AG10803 (cell line): ENCODE results near the gene UGCG.
A peak's percentile ranks its signal among the peaks of the same experiment; 100 is the strongest.

ENCODE experiments used
- DNase-seq: peaks from one replicate; pipeline ENCODE4 v3.0.0; 2010; ENCODE audit warnings: low read depth
- H3K4me3 ChIP-seq: 2 replicates; pipeline ENCODE4 v1.5.1; 2011; ENCODE audit warnings: mild to moderate bottlenecking, low read length, control low read depth
- CTCF ChIP-seq: conservative IDR thresholded peaks from 2 replicates; pipeline ENCODE4 v1.5.1; 2011; ENCODE audit warnings: mild to moderate bottlenecking, low read length, control low read depth, inconsistent platforms

The UGCG gene

GRCh38 chr9:111860443-111860842, 36.2 kb upstream of the UGCG start:
- H3K4me3 ChIP-seq = no peak overlapping the region
- no peak for TF ChIP-seq CTCF
- no peak for DNase-seq

DNA sequence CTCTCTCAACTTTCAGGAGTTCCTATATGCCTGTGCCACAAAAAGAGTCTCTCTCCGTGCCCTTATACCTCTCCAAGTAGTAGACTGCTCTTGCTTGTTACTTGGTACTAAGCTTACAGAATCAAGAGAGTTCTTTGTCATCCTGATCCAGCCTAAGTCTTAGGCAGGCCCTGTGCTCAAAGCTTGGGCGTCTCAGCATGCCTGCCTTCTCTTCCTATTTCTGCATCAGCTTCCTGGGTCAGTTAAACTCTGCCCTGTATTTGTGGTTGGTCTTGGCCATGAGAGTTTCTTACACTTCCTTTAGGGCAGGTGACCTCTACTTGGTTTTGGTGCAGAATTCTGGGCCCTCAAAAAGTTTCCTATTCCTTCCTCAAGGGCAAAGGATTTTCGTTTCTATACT, 33.0 kb upstream of the UGCG start:
- no peak overlapping the region for H3K4me3 ChIP-seq
- DNase-seq = no peak
- no peak for TF ChIP-seq CTCF

DNA sequence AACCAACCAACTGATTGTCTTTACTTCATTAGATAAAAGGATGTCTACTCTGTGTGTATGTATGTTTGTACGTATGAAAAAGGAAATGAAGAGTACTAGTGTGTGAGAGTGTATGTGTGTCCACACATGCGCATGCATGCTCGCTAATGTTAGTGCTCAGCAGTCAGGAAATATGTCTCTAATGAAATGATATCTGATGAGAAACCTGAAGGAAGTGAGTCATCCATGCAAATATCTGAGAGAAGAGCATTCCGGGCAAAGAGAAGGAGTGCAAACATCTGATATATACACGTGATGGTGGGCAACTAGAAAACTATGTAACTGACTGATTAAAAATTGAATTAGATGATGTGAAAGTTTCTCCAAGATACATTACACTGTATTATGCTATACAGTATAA, 29.6 kb upstream of the UGCG start:
- no peak overlapping the region for H3K4me3 ChIP-seq
- TF ChIP-seq CTCF = no peak
- DNase-seq = peak; percentile 70

DNA sequence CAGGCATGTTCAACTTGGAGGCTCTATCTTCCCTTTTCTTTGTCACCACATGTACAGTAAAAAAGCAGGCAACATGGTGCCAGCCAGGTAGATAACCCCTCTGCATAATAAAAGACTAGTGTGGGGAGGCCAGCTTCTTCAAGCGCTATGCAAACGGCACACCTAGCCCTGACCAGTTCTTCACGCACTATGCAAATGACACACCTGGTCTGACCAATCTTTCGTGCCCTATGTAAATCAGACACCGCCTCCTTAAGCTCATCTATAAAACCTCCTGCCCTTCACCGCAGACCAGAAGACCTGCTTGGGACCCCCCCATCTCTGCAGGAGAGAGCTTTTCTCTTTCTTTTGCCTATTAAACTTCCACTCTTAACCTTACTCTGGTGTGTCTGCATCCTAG, 28.1 kb upstream of the UGCG start:
- no peak overlapping the region for H3K4me3 ChIP-seq
- no peak for TF ChIP-seq CTCF
- DNase-seq = no peak

DNA sequence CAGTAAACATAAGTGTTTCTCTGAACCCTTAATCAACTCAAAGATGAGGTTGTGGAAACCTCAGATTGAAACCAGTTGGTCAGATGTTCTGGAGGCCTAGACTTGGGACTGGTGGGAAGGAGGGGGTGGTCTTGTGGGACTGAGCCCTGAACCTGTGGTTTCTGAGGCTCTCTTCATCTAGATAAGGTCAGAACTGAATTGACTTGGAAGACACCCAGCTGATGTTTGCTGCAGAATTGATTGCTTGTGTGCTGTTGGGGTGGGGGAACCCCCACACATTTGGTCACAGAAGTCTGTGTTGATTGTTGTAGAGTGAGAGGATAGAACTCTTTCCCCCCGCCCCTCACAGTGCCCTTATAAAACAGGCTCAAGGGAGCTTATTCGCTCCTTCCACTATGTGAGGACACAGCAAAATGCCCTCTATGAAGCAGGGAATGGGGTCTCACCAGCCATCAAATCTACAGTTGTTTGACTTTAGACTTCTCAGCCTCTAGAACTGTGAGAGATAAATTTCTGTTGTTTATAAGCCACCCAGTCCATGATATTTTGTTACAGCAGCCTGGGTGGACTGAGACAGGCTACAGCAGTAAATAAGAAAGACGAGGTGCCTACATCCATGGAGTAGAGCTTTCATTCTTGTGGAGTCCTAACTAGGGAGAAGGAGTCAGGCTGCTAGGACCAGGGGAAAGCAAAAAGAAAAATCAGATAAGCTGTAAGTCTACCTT, 25.7 kb upstream of the UGCG start:
- no peak overlapping the region for H3K4me3 ChIP-seq
- DNase-seq = no peak
- no peak for TF ChIP-seq CTCF

DNA sequence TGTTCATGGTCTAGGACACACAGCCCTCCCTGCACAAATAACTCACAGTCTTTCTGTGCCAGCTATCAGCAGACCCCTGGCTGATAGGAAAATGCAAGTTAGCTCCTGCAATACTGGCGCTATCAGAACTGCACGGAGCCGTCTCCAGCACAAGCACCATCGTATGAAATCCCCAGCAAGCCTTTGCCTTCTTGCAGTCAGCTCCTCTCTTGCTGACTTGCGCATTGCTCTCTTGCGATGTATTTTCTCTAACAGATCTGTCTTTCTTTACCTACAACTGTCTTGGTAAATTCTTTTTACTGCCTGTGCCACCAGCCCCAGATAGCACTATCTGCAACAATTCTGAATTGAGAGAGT, 25.1 kb upstream of the UGCG start:
- H3K4me3 ChIP-seq = no peak overlapping the region
- no peak for TF ChIP-seq CTCF
- DNase-seq = no peak

- no peak for TF ChIP-seq CTCF
- DNase-seq = no peak
- H3K4me3 ChIP-seq = no peak overlapping the region
These were observed 23.7 kb upstream of the UGCG start for GRCh38 chr9:111872886-111873285.
